HG03571 (cell line): ENCODE results near the gene ZNF407.
A peak's percentile ranks its signal among the peaks of the same experiment; 100 is the strongest.
"Not testable (repeated sequence)": the region's sequence is repeated elsewhere in the genome, so short reads cannot be mapped to it uniquely, and the experiment has no call there.

Experiments used
- ATAC-seq: cut with Tn5 transposase; IDR thresholded peaks from one replicate; pipeline ENCODE4 v1.9.1; 2021; ENCODE audit not compliant: unreplicated experiment

ZNF407 gene

DNA sequence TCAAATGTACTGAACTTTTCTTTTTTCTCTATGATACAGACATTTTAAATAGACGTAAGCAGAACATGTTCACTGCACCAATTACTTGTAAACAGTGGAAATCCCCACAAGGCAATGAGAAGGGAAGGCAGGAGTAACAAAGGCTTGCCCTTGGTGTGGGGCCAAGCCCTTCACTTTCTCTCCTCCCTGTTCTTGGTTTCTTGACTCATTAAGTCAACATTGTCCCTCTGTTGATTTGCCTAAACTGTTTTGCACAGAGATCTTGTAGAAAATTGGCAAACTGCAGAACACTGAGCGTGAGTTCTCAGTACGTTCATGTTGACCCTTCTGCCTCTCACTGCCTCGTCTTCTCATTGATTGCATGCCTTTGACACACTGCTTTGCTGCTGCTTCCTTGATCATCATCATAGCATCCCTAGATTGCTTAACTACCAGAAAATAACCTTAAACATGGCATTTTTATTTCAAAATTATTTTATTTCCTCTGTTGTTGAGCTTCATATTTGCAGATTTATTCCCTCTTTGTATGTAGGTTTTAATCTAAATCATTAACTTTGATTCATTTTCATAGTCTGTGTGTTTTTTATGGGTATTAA is 353.6 kb downstream of the ZNF407 start:
- no peak for ATAC-seq

DNA sequence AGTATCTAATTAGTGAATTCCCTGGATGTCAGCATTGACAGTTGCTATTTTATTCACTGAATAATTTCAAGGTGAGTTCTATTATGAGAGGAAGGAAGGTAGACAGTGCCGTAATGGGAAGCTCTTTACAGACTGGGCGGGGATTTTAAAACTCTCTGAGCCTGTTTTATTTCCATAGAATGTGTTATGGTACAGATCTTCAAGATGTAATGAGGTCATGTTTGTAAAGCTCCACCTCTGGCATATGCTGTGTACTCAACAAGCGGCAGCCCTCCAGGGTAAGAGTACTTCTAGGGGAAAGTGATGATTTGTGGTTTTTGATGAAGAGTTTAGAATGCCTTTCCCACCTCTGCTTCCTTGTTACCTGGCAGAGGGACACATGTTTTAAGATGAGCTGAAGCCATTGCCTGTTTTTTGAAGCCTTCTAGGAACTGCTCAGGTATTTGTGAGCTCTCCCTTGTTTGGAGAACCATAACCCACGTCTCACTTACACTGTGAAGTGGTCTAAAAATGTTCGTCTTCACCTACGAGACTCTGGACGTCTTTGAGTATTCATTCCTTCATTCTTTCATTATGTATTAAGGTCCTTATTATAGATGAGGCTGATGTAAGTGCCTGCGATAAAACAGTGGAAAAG is 360.0 kb downstream of the ZNF407 start:
- no peak for ATAC-seq

DNA sequence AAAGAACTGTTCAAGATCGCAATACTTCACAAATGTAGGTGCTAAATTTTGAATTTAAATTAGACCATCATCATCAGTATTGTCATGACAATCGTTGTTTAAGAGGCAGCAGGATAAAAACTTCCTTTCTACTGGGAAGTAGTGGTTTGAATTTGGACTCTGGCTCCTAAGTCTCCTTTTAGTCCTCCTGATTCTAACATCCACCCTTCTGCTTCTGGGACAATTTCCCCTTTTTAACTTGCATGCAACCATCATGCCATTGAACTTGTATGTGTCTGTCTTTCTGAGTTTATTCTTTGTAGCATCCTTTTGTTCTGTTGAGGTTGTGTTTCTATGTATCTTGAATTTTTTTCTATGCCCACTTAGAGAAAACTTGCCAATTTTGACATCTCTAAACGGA is 361.5 kb downstream of the ZNF407 start:
- ATAC-seq, result no peak

DNA sequence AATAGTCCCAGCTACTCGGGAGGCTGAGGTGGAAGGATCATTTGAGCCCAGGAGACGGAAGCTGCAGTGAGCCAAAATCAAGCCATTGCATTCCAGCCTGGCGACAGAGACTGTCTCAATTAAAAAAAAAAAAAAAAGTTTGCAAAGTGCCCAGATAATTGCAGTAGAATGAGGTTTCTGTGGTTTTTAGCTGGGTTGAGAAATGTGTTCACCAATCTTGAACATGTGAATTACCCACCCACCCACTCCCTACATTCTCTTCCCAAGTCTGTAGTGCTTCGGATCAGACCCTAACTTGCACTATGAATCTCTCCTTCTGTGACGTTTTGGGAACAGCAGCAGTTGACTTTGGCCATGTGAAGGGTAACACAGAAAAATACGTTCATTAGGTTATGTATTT is 363.9 kb downstream of the ZNF407 start:
- ATAC-seq, result no peak

DNA sequence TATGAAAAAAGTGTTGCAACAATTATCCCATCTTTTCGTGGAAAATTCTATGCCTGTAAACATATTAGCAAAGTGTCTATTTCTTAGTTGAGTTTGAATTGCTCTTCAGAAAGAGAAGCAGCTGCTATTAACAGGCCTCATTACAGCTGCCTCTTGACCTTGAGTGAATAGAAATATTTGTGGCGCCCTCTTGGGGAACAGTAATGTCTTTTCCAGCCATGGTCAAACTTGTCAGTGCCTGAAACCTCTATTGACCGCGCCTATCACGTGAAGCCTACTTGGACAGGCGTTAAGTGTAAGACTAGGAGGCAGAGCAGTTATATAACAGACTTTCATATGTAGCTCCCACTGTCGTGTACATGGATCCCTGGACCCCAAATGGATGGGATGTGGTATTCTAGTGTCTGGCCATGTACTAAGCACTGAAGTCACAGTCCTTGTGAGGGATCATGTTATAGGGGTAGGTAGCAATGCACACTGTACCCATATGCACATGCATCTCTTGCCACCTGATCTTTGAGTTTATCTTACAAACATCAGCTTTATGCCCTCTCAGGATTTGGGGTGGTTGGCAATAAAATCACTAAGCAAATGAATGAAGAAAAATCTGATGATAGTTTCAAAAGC is 366.3 kb downstream of the ZNF407 start:
- ATAC-seq, result peak; percentile 87

DNA sequence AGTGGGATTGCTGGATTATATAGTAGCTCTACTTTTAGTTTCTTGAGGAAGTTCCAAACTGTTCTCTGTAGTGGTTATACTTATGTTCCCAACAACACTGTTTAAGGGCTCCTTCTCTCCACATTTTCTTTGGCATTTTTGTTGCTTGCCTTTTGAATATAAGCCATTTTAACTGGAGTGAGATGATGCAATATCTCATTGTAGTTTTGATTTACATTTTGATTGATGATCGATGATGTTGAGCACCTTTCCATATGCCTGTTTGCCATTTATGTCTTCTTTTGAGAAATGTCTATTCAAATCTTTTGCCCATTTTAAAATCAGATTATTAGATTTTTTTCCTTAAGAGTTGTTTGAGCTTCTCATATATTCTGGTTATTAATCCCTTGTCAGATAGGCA is 368.0 kb downstream of the ZNF407 start:
- no peak for ATAC-seq

DNA sequence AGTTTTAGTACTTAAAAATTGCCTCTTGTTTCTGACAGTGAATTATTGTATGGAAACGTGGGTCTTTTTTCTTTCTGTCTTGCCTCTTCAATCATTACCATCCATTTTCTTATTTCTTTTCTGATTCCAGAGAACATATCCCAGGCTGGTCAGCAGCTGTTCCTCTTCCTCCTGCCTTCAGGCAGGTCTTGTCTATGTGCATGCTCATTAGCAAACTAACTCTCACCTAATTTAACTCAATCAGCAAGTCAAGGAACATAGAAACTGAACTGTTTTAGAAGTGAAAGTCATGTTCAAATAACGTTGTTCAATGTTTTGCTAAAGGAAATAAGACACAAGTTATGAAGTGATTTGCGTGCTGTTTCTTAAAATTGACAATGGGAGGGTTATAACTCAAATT is 369.8 kb downstream of the ZNF407 start:
- ATAC-seq, result no peak

DNA sequence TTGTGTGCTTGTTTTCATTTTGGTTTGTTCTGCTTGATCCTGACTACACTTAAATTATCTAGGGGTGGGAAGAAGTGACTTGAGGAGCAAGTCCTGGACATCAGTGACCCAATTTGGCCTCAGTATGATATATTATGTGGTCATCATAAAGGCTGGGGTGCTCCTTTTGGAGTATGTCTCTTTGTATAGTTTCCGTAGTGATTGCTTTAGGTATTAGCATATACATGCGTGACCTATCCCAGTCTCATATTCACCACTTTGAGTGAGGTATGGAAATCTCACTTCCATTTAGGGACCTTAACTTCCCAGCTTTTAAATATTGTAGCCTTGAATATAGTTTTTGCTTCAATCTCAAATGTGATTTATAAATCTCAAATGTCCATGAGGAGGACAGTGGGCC is 370.3 kb downstream of the ZNF407 start:
- no peak for ATAC-seq

DNA sequence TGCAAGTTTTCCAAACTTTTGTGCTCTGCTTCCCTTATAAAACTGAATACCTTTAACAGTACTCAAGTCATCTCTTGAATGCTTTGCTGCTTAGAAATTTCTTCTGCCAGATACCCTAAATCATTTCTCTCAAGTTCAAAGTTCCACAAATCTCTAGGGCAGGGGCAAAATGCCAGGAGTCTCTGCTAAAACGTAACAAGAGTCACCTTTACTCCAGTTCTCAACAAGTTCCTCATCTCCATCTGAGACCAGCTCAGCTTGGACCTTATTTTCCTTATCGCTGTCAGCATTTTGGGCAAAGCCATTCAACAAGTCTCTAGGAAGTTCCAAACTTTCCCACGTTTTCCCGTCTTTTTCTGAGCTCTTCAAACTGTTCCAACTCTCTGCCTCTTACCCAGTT is 373.7 kb downstream of the ZNF407 start:
- ATAC-seq, result not testable (repeated sequence)

DNA sequence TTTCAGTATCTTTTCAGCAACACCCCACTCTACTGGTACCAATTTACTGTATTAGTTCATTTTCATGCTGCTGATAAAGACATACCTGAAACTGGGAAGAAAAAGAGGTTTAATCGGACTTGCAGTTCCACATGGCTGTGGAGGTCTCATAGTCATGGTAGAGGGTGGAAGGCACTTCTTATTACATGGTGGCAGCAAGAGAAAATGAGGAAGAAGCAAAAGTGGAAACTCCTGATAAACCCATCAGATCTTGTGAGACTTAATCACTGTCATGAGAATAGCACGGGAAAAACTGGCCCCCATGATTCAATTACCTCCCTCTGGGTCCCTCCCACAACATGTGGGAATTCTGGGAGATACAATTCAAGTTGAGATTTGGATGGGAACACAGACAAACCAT is 374.1 kb downstream of the ZNF407 start:
- not testable (repeated sequence) for ATAC-seq

DNA sequence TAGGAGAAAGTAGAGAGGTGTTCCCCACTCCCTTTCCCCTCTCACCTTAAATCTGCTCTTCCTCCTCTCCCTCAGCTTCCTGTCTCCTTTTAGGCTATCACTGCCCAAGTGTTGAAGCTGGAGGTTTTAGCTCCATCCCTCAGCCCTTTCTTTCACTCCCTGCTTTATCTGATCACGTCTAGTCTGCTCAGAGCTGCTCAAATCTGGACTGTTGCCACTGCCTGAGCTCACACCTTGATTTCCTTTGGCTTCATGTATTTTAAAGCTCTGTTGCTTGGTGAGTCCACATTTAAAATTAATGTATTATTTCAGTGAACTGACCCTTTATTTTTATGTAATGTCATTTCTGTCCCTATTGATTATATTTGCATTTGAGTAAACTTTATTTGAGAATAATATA is 374.7 kb downstream of the ZNF407 start:
- no peak for ATAC-seq

DNA sequence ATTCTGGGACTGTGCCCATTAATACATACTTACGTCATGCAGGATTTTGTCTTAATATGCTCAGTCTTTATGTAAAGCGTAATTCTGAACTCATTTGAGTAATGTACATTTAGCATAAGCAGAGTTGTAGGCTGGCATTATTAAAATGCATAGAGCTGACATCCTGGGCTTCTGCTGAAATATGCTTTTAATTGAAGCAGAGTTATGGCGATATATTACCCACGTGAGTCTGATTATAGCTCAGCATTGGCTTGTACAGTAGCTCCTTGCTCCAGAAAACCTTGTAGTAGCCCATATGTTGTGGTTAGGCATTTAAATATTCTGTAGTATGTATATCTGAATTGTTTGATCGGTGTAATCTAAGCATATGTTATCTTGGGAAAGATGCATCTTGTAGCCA is 377.3 kb downstream of the ZNF407 start:
- no peak for ATAC-seq

DNA sequence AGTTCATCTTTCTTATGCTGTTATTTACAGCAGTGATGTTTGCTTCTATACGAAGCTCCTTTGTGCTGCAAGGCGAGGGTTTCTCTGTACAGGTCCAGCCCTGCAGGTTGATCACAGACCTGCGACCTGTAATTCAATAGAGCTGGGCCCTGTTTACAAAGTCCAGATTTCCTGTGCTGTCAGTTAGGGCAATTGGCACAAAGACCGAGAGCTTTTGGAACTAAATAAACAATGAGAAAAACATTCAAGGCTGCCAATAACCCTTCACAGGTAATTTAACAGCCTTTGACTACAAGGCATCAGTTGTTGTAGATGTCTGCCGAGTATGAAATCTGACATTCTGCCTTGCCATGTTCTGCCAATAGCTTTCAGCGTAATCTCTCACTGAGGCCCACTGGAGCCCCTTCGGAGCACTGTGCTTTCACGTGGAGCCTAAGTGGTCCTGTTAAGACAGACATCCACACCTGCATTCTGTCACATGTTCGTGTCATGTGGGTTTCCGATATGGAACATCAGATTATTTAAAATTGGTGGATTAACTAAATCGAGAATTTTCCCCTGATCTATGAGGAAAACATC is 378.8 kb downstream of the ZNF407 start:
- no peak for ATAC-seq

DNA sequence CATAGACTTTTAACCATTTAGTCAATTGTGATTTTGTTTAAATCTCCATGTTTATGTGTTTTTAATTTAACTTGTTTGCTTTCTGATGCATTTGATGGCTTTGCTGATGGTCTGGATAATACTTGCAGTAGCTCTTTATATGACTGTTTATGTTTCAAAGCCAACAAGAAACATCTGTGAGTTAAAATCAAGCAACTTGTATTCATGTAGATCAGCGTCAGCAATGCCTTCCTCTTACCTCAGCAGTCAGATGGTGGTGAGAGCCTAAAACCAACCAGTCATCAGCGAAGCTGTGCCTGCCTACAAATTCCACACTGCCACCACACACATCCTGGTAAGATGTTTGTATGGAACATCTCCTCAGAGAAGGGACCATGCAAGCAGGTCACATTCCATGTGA is 379.4 kb downstream of the ZNF407 start:
- no peak for ATAC-seq

DNA sequence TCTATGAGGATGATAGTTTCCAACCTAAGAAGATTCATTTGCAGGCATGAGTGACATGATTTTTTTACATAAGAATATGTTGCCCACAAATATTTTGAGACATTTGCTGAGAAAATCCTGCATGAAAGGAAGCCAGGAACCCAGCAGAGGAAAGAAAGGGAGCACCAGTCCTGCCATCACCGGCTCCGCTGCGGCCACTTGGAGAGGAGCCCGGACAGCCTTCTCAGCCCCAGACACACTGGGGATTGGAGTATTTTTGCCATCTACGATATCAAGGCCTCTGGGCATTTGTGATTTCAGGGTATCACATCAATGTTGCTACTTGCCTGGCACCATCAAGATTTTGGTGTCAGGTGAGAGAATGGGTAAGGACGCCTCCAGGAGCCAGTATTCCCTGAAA is 383.0 kb downstream of the ZNF407 start:
- ATAC-seq, result no peak

DNA sequence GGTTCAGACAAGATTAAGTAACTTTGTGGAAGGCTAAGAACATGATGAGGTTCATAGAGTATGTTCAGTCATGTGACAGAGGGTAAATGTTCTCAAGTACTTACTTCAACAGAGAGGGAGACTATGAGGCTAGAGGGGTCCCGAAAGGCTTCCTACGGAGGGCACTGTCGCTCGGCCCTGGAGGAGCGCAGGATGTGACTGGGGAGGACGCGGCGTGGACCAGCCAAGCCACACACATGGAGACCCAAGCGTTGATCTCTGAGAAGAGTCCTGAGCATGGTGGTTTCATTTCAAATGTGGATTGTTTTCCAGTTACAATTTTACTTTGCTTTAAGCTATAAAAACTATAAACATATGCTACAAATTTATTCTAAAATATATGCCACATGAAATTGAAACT is 383.8 kb downstream of the ZNF407 start:
- ATAC-seq, result no peak

DNA sequence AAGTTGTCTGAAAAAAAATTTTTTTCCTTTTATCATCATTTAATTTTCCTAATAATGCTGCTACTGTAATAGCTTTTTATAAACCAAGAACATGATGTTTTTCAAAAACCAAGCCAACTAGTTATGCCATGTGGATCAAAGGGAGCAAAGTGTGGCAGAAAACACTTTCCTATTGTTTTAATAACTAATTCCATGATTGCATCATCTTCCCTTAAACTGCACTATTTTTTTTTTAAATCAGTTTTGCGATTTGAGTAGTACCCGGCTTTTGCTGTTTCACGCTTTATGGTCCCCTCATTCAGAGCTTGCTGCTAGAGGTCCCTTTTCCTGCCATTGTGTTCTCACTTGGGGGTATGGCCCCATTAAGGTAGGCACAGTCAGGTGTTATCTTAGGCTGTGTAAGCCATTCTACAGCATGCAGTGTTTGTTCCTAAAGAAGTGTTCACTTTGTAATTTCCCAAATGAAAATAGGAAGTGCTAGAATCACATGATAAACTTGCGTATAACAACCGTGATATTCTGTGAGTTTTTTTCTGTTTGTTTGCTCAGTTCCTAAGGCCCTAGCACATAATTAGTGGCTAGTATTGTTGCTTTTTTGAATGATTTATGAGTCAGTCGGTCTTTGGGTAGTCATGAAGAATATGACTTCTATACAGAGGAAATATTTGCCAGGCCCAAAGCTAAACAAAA is 385.4 kb downstream of the ZNF407 start:
- ATAC-seq, result no peak

DNA sequence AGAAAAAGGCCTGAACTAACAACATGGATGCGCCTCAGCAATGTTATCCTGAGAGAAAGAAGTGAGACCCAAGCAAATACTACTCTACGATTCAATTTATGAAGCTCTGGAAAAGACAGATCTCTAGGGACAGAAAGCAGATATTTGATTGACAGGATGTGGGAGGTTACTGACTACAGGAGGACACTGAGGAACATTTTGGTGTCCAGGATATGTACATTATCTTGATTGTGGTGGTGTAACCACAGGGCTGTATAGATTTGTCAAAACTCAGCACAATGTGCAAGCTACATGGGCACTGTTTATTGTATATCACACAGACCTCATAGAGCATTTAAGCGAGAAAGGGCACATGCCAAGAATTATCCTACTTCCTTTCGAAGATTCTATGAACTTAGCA is 391.5 kb downstream of the ZNF407 start:
- no peak for ATAC-seq

DNA sequence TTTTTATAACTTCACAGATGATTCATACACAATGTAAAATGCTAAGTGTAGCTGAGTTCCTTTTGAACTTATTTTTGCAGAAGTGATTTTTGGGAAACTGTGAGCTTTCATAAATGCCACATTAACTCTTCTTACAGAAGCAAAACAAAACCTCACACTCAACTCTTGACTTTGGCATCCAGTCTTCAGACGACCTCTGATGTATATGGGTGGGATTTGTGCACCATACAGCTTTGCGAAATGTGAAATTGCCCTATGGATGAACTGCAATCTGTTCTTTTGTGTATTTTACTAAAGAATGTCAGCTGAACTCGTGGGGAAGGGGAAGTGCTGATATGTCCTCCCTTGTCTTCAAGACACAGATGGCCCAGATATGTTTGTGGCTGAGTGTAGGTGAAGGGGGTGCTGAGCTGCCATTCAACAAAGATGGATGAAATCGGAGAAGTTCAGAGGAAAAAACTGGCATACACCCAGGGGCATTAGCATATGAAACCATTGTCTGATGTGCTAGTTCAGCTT is 393.0 kb downstream of the ZNF407 start:
- no peak for ATAC-seq

DNA sequence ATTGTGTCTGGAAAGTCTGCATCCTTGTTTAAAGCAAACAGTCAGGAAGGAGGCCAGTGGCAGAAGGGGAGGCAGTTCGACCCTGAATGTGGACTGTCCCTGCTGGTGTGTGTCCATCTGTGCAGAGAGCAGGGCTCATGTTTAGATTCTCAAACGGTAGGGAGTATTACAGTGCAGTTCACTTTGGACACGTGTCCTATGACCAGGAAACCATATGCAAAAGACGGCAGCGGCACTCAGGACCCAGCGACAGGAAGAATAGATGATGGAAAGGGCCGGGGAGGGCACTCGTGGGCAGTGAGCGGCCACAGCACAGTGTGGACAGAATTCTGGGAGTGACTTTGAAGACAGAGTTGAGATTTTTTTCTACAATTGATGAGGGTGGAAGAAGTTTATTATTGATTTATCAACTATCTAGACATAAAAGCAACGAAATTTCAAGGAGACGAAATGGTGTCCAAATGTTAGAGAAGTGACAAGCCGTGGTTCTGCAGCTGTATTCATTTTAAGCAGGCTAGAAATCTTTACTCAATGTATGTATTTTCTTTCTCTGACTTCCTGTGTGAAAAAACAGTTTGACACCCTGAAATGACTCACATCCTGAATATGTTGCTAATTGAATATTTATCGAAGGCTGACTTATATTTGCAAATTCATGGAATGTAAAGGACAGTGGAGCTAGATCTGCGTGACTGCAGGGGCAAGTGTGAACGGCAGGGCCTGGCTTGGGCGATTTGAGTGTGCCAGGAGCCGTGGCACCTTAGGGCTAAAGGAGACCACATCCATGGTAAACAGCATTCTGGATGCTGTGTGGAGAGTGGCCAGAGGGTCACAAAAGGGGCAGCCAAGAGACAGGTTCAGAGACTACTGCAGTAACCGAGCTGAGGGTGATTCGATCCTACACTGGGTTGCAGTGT is 397.1 kb downstream of the ZNF407 start:
- ATAC-seq, result peak; percentile 84

DNA sequence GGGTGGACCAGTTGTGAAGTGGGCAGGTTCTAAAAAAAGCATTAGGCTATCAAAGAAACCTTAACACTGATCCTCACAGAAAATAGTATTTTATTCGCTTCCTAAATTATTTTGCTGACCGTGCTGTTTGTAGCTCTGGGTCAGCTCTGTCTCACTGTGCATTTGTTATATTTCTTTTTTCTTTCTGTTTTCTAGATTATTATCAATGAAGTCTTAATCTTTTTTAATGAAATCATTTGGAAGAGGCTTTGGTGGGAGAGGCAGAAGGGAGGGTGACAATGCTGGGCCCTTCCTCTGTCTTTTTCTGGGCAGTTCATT is 397.7 kb downstream of the ZNF407 start:
- no peak for ATAC-seq
